ENCODE results near the gene PDHX.
"Not testable (repeated sequence)": the region's sequence is repeated elsewhere in the genome, so short reads cannot be mapped to it uniquely, and the experiment has no call there.

Gene PDHX

DNA sequence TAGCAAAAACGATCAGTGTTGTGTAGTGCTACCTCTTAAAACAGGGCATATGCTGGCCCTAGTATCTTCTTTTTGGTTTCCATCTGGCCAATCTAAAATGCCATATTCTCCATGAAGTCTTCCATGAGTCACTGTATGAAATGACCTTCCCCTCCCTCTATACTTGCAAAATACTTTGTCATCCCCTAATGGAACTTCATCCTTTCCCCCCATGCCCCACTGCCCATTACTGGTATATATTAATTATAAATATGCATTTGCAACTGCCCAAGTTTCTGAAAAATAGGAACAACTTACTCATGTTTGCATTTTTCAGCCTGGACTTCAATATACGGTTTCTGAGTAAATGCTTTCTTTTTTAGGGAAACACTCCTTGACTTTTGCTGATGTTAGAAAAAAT, 4.7 kb upstream of the PDHX start:
- no peak for DNase-seq (ENCODE audit: low spot score)

GRCh38 chr11:34913556-34913955, 2.9 kb upstream of the PDHX start:
- not testable (repeated sequence) for DNase-seq (ENCODE audit: low spot score)

DNA sequence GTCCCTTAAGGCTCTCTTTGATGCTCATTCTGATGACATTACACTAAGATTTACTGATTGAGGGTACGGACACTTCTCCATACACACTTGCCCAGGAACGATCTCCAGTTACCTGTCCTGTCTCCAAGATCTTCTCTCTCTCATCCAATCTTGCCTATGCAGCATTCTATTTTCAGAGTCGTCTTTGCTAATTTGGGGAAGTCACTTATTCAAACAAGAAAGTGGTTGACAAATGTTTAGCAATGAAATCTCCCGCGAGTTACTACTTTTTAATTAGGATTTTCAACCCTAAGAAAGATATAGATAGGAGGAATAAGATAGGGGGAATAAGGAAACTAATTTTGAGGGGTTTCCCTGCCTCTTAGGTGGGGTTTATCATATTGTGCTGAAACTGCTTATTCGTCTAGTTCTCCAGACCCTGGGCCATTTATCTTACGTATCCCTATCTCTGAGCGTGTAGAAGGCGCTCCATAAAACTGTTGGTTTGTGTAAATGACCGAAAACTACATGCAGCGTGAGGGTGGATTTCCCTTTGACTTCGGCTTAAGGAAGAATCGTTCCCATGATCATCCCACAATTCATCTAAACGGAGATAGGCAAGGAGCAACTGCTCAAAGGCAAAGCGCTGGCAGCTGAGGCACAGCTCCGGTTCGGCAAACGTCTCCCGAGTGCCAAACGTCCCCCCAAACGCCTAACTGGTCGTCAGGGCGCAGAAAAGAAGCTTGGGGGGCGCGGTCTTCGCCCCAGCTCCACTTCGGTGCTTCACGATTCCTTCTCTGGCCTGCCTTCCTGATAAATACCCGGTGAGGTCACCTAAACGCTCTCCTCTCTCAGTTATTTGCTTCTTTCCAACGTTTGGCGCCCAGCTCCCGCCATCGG, 1.0 kb upstream of the PDHX start:
- no peak for DNase-seq (ENCODE audit: low spot score)

DNA sequence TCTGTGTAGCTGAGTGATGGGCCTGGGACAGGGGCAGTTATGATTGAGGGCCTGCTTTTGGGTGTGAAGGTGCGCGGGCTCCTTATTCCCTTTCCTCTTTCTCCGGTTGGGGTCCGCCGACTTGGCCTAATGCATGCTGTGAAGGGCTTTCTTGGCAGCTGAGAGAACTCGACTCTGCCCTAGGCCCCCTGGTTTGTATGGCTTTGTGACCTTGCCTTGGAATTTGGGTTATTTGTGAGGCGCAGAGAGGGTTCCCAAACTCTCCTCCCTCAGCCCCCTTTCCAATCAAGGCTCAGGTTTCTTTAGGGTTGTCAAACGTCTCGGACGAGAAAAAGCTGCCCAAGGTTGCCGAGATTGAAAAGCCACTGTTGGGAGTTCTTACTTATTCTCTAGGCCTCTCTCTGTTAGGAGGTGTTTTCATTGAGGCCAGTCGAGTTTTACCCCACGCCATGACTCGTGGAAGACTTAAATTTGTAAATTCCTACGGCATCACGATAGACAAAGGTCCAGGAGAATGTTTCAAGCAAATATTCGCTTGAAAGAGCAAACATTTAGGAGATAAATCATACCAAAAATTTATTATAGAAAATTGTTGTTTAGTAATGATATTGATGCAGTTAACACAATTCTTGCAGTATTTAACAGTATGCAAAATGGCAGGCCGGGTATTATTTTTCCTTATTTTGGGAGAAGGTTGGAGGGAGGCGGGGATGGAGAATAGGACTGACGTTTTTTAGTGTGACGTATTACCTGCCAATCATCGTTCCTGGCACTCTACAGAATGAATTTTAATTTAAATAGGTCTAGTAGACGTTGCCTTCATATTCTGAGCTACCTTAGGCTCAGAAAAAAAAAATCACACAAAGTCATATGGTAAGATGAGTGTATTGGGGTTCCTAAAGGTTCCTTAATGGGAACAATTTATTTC, 689 bp downstream of the PDHX start:
- DNase-seq (ENCODE audit: low spot score), result peak; percentile 17

DNA sequence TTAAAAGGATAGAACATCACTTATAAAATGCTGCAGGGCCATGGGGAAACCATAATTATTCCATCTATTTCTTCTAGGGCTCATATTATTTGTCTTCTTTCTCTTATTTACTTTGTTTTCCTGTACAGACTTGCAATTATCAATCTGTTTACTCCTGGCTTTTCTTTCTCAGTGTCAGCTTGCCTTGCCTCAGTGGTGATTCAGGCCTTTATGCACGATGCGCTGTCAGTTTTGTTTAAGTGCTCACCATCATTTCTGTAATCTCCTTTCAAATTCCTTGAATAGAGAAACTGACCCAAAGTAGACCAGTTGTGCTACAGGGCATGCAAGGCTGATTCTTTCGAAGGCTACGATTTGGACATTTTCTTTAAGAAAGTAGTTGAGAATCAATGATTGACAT, 4.7 kb downstream of the PDHX start:
- no peak for DNase-seq (ENCODE audit: low spot score)

- no peak for DNase-seq (ENCODE audit: low spot score)
Observed at GRCh38 chr11:34924714-34925113, 8.3 kb downstream of the PDHX start.

GRCh38 chr11:34926101-34926830, 9.8 kb downstream of the PDHX start:
- DNase-seq (ENCODE audit: low spot score), result no peak

DNA sequence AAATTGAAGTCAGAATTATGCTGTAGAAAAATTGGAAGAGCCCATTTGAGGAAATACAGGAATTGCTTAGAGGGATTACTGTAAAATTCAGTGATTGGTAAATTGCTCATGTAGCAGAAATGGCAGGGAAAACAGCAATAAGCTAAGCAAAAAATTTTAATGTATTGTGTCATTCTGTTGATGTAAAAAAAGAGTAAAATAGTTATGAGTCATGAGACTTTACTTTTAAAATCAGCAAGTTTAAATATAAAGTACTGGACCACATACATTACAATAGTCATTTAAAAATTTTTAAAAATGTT, 10.4 kb downstream of the PDHX start:
- no peak for DNase-seq (ENCODE audit: low spot score)

- DNase-seq (ENCODE audit: low spot score), result no peak
Observed at GRCh38 chr11:34928268-34928959, 12.0 kb downstream of the PDHX start.

DNA sequence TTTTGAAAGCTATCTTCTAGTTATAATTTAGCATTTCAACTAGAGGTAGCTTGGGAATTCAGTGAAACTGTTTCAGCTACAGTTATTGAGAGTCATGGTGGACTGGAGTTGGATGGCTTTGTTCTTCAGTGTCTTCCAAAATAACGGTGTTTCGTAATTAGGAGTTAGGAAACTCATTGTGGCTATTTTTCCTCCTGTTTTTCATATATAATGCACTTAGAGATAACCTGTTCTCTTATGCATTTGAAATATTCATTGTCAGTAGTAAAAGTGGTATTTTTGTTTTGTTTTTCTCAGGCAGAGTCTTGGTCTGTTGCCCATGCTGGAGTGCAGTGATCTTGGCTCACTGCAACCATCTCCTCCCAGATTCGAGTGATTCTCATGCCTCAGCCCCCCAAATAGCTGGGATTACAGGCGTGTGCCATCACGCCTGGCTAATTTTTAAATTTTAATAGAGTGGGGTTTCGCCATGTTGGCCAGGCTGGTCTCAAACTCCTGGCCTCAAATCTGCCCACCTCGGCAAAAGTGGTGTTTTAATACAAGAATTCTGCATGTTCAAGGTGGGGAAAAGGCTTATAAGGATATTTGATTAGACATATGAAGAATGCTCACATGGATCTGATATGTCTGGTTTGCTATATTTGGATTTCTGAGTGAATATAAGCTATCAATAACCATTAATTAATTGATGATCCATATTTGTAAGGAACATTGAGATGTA, 12.7 kb downstream of the PDHX start:
- no peak for DNase-seq (ENCODE audit: low spot score)

GRCh38 chr11:34929794-34930763, 13.7 kb downstream of the PDHX start:
- DNase-seq (ENCODE audit: low spot score), result no peak

- DNase-seq (ENCODE audit: low spot score), result no peak
Observed at GRCh38 chr11:34936945-34937629, 20.7 kb downstream of the PDHX start.

DNA sequence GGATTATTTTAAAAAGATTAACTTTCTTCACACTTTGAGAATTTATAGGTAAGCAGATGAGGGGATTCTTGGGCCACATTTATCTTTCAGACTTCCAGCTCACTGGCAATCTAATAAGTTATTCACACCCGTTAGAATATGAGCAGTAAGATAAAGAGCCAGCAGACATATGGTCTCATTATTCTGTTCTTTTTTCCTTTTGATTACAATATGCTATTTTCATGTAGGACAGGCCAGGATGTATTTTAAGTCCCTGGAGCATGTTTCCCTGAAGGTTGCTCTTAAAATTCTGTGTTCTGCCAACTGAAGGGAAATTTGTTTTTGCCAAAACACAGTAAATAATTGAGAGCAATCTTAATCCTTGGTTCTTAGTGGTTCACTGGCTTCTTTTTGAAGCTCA, 22.2 kb downstream of the PDHX start:
- no peak for DNase-seq (ENCODE audit: low spot score)

GRCh38 chr11:34940026-34940677, 23.7 kb downstream of the PDHX start:
- no peak for DNase-seq (ENCODE audit: low spot score)

DNA sequence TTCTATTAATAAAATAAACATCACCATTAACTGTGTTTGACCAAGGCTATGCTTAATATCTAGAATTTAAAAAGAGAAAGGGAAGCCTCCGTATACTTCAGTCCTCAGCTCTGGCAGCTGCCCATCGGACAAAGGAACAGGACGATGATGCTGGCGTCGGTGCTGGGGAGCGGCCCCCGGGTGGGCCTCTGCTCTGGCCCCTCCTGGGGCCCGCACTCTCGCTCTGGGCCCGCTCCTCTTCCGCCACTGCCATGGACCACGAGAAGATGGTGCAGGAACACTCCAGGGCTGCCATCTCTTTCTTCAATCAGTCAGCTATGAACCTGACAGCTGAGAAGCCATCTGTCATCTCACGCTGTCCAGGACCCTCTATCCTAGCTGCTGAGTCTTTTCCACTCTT, 25.3 kb downstream of the PDHX start:
- no peak for DNase-seq (ENCODE audit: low spot score)

DNA sequence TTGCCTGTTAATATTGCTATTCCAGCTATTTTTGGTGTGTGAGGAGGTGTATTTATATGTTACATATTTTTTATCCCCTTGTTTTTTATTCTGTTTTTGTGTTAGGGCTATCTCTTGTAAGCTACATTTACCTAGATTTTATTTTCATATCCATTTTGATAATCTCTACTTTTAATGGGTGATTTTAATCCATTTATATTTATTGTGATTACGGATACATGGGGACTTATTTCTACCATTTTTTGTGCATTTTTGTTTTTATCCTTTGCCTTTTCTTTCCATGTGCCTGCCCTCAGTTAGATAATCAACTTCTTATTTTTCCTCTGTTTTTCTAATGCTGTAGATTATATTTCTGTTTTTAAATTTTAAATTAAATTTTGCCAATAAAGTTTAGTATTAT, 28.3 kb downstream of the PDHX start:
- no peak for DNase-seq (ENCODE audit: low spot score)

GRCh38 chr11:34948696-34949095, 32.3 kb downstream of the PDHX start:
- no peak for DNase-seq (ENCODE audit: low spot score)

- no peak for DNase-seq (ENCODE audit: low spot score)
Observed at GRCh38 chr11:34953955-34954354, 37.5 kb downstream of the PDHX start.

DNA sequence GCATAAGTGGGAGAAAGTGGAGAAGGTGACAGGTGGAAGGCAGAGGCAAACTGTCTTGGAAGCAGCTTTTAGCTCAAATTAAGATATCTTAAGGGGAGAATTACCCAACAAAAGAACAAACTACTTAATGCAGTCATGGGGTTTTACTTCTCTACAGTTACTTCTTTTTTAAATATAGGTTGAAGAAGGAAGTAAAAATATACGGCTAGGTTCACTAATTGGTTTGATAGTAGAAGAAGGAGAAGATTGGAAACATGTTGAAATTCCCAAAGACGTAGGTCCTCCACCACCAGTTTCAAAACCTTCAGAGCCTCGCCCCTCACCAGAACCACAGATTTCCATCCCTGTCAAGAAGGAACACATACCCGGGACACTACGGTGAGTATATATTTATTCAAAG, 40.8 kb downstream of the PDHX start:
- no peak for DNase-seq (ENCODE audit: low spot score)

Data from HuH-7.5 (cell line).